IPS DF 4.7 (cell line): Measurements from ENCODE around the gene SPRED2.

Experiments used
- DNase-seq: peaks from one replicate; pipeline ENCODE4 v3.0.0-alpha.2; 2013; ENCODE audit warnings: low spot score; ENCODE audit errors: extremely low read depth

Gene SPRED2

DNA sequence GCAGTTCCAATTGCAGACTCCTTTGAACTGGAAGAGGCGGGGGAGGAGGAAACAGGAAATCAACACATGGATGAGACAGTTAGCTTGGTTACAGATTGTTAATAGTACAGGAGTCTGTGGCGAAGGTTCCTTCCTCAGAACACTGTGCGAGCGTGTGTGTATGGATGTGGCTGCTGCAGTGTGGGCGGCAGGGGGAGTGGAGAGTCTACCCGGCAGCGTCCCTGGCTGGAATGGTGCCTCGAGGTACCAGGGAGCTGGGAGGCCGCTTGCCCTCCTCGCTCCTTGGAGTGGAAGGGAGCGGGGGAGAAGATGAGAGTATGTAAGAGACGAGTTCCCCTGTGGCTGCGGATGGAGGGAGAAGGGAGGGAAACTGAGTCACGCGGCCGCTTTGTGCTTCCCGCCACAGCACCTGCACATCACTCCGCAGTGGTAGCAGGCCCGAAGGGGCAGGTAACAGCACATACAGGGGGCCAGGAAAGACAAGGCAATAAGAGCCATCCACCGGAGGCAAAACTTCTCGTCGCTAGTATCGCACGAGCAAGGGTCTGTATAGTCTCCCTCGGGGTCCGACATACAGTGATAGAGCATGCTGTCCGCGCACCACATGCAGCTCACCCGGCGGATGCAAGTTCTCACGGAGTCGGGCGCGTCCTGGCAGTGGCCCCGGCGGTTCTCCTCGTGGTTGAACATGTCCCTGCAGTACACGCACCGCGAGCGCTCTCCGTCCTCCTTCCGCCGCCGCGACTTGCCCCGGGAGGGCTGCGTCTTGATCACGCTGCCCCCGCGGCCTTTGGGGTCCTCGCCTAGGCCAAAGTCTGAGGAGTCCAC is 119.1 kb downstream of the SPRED2 start:
- no peak for DNase-seq

DNA sequence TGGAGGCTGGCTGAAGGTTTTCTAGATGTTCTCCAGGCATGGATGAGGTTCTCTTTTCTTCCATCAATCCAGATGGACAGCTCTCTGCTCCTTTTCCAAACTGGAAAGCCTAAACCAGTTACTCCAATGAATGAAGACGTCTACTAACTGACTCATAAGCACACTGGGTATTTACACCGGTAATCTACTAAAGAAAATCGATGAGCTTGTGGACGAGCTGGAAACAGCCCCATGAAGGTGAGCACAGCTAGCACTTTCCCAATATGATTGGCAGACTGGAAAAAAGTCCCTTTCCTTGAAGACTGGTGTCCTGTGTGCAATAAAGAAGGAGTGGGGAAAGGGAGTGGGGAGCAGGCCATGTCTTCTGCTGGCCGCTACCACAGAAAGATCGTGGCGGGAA is 120.8 kb downstream of the SPRED2 start:
- no peak for DNase-seq

GRCh38 chr2:65311049-65311448 is 121.3 kb downstream of the SPRED2 start:
- DNase-seq, result no peak

DNA sequence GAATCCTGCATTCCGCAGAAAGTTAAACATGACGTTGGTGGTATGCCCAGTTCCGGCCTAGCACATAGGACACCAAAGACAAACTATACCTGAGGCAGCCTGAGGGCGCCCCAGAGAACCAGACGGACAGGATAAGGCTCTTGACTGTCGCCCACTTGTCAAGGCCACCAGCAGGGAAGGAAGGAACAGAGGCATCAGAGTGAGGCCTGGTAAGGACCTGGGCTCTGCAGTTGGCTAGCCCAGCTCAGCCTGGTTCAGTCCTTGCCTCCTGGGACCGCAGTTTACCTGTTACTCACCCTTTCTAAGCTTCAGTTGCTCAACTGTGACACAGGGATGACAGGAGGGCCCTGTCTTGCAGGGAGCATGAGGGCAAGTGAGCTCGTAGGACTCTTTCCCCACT is 122.7 kb downstream of the SPRED2 start:
- DNase-seq, result no peak

GRCh38 chr2:65305934-65306333 is 126.5 kb downstream of the SPRED2 start:
- DNase-seq, result no peak

DNA sequence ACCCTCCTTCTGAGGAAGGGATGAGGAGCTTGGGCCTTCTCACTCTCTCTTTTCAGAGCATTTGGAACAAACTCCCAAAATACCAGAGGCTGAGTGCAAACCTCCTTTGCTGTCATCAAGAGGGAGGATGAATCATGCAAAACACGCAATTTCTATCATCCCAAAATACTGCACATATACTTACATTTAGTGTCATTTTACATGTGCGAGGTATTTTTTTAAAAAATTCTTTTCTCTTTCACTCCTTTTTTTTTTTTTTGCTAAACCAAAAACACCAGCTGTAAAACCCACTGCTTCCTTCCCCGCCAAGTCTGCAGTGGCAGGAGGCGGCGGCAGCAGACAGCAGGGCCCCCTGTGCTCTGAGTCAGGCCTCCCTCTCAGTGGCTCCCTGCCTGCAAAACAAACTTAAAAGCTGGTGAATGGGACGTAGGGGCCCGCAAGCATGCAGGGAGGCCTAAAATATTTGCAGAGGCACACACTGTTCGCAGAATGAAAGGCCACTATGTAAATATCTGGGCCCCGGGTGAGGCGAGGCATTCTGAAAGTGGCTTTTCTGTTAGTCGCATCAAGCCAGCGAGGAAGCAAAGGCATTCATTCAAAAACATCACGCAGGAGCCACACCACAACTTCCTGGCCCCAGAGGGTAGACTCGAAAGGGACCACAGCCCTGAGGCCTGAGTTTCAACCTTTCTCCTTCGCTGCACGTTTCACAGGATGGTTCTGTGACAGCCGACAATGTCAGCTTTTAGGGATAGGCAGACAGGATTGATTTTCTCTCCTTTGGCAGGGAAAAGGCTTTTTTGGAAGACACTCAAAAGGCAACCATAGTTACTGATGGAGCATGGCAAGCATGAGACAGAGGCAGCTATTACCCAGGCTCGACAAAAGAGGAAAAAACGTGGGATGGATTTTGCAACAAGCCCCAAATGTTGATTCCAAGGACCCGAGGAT is 131.4 kb downstream of the SPRED2 start:
- no peak for DNase-seq

GRCh38 chr2:65300134-65300760 is 132.2 kb downstream of the SPRED2 start:
- no peak for DNase-seq

DNA sequence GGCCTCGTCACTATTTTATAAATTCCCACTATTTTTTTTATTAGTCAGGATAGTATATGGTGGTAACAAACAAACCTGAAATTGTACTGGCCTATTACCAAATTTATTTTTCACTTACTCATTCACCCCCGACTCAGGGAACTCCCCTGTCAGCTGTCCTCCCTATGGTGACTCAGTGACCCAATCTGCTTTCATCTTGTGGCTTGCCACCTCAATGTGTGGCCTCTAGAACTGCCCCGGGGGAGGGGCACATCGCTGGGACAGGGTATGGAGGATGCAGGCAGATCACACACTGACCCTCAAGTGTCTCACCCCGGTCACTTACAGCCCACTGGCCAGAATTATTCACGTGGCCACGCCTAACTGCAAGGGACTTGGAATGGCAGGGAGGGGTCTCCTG is 133.2 kb downstream of the SPRED2 start:
- DNase-seq, result no peak

DNA sequence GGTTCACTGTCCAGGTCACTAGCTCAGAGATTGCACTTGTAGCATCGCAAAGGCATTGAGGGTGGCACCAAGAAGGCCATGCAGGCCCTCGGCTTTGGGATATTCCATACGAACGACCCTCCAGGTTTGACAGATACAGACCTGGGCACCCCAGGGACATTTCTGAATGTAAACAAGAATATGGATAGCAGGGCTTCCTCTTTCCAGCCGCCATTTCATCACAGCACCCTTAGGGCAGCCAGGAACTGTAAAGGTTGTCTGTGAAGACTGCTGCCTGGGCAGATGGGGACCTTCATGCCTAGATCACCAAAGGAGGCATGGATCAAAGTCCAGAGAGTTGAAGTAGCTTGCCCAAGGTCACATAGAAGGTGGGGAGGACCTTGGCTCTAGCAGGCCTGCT is 134.3 kb downstream of the SPRED2 start:
- no peak for DNase-seq

DNA sequence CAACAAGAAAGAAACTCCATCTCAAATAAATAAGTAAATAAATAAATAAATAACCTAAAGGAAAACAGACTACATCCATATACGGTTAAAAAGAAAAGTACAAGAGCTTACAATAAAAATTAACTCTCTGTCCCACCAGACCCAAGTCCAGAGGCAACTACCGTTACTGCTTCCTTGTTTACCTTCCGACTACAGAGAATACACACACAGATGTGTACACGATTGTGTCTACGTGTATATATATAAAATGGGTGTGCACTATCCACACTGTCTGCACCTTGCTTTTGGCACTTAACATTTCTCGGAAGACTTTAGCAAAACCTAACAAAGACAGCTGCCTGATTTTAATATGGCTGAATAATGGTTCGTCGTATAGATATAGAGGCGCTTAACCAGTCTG is 134.9 kb downstream of the SPRED2 start:
- DNase-seq, result no peak

- DNase-seq, result no peak
Measured at GRCh38 chr2:65296971-65297370, 135.4 kb downstream of the SPRED2 start.

- no peak for DNase-seq
Measured at GRCh38 chr2:65294701-65295100, 137.7 kb downstream of the SPRED2 start.

- DNase-seq, result no peak
Measured at GRCh38 chr2:65294136-65294535, 138.3 kb downstream of the SPRED2 start.

GRCh38 chr2:65293376-65293775 is 139.0 kb downstream of the SPRED2 start:
- no peak for DNase-seq

DNA sequence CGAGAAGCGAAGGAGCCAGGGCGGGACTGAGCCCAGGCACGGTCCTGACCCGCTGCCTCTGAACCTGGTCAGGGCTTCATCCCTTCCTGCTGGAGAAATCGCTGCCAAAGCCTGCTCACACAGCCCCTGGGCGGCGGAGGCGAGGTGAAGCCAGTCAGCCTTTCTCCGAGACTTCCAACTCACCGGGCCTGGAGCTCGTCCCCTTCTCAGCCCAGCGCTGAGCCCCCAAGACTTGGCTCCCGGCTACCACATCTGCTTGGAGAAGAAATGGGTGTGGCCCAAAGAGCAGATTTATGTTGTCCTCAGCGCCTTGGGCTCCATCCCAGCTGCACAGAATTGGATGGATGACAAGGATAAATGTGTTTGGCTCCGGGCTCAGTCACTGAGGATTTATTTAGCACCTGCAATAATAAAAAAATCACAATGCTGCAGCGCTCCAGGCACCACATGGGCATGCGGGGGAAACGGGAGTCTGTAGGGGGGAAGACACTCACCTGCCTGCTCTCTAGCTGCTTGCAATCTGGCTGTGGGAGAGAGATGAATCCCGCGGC is 139.9 kb downstream of the SPRED2 start:
- DNase-seq, result no peak

GRCh38 chr2:65292106-65292400 is 140.3 kb downstream of the SPRED2 start:
- no peak for DNase-seq

DNA sequence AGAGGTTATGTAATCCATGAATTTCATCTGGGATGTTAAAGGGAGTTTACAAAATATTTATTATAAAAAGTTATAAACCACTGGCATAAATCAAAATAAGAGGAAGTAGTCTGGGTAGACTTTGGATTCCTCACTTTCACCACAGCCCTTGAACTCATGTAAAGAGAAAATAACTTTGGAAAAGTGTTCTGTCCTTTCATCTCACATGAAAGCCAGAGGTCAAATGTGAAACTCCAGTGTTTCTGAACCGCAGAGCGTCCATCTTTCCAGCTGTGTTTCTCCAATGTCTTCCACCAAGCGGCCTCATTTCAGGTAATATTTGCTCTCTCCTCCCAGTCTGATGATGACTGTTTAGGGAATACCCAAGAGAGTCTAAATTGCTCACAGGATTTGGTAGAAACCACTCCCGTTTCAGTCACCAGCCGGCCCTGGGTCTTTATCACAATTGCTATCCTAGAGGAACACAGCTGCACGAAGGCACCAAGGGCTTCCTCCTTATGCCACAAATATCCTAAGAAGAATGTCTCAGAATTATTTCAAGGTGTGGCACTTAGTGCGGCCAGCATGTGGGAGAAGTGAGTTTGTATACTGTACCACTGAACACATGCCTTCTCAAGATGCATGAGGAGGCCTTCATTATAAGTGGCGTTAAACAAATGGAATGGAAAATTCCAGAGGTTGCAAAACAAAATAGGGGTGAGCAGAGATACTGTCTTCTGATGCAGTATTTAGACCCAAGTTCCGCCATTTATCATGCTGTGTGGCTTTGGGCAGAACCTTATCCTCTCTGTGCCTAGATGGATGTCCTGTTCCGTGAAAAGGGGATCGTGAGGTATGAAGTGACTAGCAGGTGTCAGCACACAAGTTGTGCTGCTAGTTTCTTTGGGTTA is 140.9 kb downstream of the SPRED2 start:
- DNase-seq, result no peak

GRCh38 chr2:65287364-65287763 is 145.0 kb downstream of the SPRED2 start:
- DNase-seq, result no peak

DNA sequence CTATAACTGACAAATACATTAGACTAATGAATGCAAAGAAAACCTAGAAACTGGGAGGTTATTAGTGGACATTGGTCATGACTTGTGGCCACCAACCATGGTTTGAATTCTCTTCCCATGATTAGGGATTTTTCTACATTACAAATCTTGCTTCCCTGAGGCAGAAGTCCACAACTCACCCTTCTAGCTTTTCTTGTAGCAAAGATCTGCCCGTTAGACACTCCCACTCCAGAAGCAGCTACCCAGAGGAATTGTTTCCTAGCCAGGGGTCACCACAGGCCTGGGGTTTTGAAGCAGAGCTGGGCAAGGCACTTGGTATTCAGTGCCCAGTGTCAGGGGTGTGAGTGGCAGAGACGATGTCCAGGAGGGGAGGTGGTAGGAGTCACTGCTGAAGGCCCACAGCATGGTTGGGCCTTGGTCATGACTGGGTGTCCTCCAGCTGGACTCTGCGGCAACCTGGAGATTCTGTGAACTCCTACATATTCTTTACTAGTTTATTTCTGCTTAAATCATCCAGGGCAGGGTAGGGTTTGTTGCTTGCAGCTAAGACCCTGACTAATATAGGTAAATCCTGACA is 149.8 kb downstream of the SPRED2 start:
- DNase-seq, result no peak

DNA sequence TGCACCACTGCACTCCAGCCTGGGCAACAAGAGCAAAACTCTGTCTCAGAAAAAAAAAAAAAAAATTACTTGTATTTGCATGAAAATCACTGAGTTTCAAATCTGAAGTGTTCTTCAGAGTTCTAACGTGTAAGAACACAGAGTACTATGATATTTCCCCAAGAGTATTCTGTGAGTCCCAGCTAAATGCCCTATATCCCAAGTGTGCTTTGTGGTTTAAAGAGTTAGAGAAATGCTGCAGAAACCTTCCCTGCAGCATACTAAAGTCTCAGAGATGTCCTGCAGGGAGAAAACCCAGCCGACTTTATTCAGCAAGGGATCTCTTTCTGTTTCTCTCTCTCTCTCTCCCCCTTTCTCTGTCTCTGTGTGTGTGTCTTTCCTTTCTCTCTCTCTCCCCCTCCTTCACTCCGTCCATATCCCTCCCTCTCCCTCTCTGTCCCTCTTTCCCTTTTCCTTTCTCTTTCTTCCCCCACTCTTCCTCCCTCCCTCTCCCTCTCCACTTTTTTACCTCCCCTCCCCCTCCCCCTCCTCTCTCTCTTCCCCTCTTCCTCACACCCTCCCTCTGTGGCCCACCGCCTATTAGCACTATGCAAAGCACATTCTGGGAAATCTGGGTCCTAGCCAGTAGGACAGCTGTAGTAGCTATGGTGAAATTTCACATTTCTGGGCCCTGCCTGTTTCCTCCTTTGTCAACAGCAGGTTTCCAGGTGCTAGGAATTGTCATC is 150.6 kb downstream of the SPRED2 start:
- DNase-seq, result no peak
